ENCODE data around the gene TAGLN2. TPM values are rescaled to one million over a fixed set of nuclear protein-coding genes. Genes with fewer than 3 reads are reported as not detected.

Gene TAGLN2
- total RNA-seq, 2 experiments from 2014 or later: 453 to 454 TPM

DNA sequence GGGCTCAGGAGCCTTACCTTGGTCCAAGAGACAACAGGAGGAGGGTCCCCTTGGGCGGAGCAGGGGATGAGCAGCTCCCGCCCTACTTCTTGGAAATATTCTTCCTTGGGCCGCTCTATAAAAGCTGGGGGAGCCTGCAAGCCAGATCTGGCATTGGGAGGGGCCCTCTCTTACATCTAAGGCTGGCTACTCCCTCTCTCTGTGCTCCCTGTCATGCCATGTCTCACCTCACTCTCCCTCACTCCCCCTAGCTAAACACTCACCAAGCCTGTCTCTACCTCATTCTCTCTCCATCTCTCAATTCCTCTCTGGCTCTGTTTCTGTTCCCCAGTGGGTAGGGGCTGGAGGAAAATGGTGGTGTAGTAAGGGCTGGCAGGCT, 6.5 kb upstream of the TAGLN2 start:
- no peak overlapping the region for H3K27ac Mint-ChIP-seq
- no peak overlapping the region for H3K4me3 Mint-ChIP-seq
- H3K4me1 Mint-ChIP-seq (ENCODE audit: low read depth): no peaks in the 10 kb centered on the region
- intact Hi-C loops (cut with micrococcal nuclease): no loop called here
- no peaks in the 10 kb centered on the region for H3K27me3 Mint-ChIP-seq (ENCODE audit: low read depth)
- no peak for DNase-seq
- no peaks in the 10 kb centered on the region for H3K9me3 Mint-ChIP-seq
- CTCF ChIA-PET: interaction anchor here (12.6 kb wide), 1 partner anchor 74 kb away, joined by 228 read pairs; no protein-coding TSS in a partner anchor
- H3K36me3 Mint-ChIP-seq (ENCODE audit: low read depth): no peaks in the 10 kb centered on the region

- no peak overlapping the region for H3K4me3 Mint-ChIP-seq
- no peaks in the 10 kb centered on the region for H3K36me3 Mint-ChIP-seq (ENCODE audit: low read depth)
- no peaks in the 10 kb centered on the region for H3K9me3 Mint-ChIP-seq
- no peak for DNase-seq
- no peak overlapping the region for H3K27ac Mint-ChIP-seq
- CTCF ChIA-PET: interaction anchor here (12.6 kb wide), 1 partner anchor 75 kb away, joined by 228 read pairs; no protein-coding TSS in a partner anchor
- intact Hi-C loops (cut with micrococcal nuclease): no loop called here
- peaks cover 1% of the 10 kb centered on the region for H3K4me1 Mint-ChIP-seq (ENCODE audit: low read depth)
- no peaks in the 10 kb centered on the region for H3K27me3 Mint-ChIP-seq (ENCODE audit: low read depth)
Measured at GRCh38 chr1:159931101-159931794, 5.9 kb upstream of the TAGLN2 start.

DNA sequence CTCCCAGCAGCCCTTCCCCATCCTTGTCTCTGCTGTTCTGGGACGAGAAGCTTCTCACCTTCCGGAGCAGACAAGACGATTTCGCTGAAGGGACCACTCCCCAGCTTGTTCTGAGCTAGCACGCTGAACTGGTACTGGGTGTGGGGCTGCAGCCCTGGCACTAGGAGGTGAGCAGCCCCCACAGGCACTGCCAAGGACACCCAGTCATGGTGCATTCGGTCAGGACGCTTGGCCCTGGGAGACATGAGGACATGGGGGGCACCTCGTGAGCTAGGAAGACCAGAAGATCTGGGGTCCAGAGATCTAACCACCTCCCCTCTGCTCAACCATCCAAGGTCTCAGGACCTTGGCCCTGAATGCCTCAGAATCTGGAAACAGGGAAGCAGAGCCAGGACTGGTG, 5.3 kb upstream of the TAGLN2 start:
- H3K4me3 Mint-ChIP-seq: no peak overlapping the region
- H3K4me1 Mint-ChIP-seq (ENCODE audit: low read depth): peaks cover 7% of the 10 kb centered on the region
- H3K27ac Mint-ChIP-seq: no peak overlapping the region
- CTCF ChIA-PET: interaction anchor here (0.7 to 12.6 kb wide), 4 partner anchors 14 to 148 kb away, joined by 3 to 228 read pairs (median 4); no protein-coding TSS in a partner anchor
- no peak for DNase-seq
- H3K36me3 Mint-ChIP-seq (ENCODE audit: low read depth): no peaks in the 10 kb centered on the region
- no peaks in the 10 kb centered on the region for H3K27me3 Mint-ChIP-seq (ENCODE audit: low read depth)
- intact Hi-C loops (cut with micrococcal nuclease): no loop called here
- no peaks in the 10 kb centered on the region for H3K9me3 Mint-ChIP-seq

- Mint-ChIP-seq H3K36me3 (ENCODE audit: low read depth) (no peaks in the 10 kb centered on the region), H3K27me3 (ENCODE audit: low read depth) (no peaks in the 10 kb centered on the region), H3K4me1 (ENCODE audit: low read depth) (peaks cover 10% of the 10 kb centered on the region), H3K4me3 (no peak overlapping the region), H3K27ac (no peak overlapping the region), H3K9me3 (no peaks in the 10 kb centered on the region)
- no peak for DNase-seq
- intact Hi-C loops (cut with micrococcal nuclease): no loop called here
- CTCF ChIA-PET: interaction anchor here (0.7 to 12.6 kb wide), 4 partner anchors 14 to 148 kb away, joined by 3 to 228 read pairs (median 4); no protein-coding TSS in a partner anchor
Measured at GRCh38 chr1:159930216-159930615, 4.9 kb upstream of the TAGLN2 start.

GRCh38 chr1:159929155-159930051, 4.1 kb upstream of the TAGLN2 start:
- H3K36me3 Mint-ChIP-seq (ENCODE audit: low read depth): no peaks in the 10 kb centered on the region
- CTCF ChIA-PET: interaction anchor here (0.8 to 12.6 kb wide), 2 partner anchors 77 to 149 kb away, joined by 4 to 228 read pairs; no protein-coding TSS in a partner anchor
- H3K27me3 Mint-ChIP-seq (ENCODE audit: low read depth): no peaks in the 10 kb centered on the region
- intact Hi-C loops (cut with micrococcal nuclease): loop anchor here (10.0 kb wide), 4 partner anchors 645 to 875 kb away; partner anchors contain the start of gene CD84
- DNase-seq: no peak
- no peak overlapping the region for H3K27ac Mint-ChIP-seq
- no peak overlapping the region for H3K4me3 Mint-ChIP-seq
- H3K4me1 Mint-ChIP-seq (ENCODE audit: low read depth): peaks cover 10% of the 10 kb centered on the region
- H3K9me3 Mint-ChIP-seq: no peaks in the 10 kb centered on the region

DNA sequence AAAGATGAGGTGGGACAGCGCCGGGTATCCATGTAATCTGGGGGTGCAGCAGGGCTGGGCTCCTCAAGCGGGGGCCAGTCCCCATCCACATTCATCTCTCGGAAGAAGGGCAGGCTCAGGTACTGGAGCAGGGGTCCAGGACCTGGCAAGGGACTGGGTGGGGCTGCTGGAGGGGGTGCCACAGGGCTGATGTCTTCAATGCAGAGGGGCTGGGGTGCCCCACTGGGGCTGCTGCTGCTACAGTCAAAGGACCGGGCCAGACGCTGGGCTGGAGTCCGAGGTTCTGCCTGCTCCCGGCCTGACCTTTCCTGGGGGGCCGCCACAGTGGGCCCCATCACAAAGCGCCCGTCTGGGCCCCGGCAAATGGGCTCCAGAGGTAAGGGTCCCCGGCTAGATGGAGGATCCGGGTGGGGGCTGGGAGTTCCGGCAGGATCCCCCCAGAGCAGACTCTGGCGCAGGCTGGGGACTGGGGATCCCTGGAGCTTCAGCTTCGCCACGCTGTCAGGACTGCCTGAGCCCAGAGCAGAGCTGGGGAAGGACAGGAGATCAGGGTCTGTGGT, 3.3 kb upstream of the TAGLN2 start:
- intact Hi-C loops (cut with micrococcal nuclease): loop anchor here (10.0 kb wide), 4 partner anchors 646 to 876 kb away; partner anchors contain the start of gene CD84
- Mint-ChIP-seq H3K4me3 (no peak overlapping the region), H3K36me3 (ENCODE audit: low read depth) (peaks cover 5% of the 10 kb centered on the region), H3K4me1 (ENCODE audit: low read depth) (peaks cover 13% of the 10 kb centered on the region), H3K27me3 (ENCODE audit: low read depth) (no peaks in the 10 kb centered on the region), H3K9me3 (no peaks in the 10 kb centered on the region), H3K27ac (no peak overlapping the region)
- DNase-seq: no peak
- CTCF ChIA-PET: interaction anchor here (6.0 kb wide), 1 partner anchor 78 kb away, joined by 41 read pairs; no protein-coding TSS in a partner anchor

- H3K27me3 Mint-ChIP-seq (ENCODE audit: low read depth): no peaks in the 10 kb centered on the region
Measured at GRCh38 chr1:159927849-159928431, 2.6 kb upstream of the TAGLN2 start.

GRCh38 chr1:159927211-159927848, 2.0 kb upstream of the TAGLN2 start:
- peaks cover 24% of the 10 kb centered on the region for H3K4me1 Mint-ChIP-seq (ENCODE audit: low read depth)
- DNase-seq: no peak
- H3K27ac Mint-ChIP-seq: no peak overlapping the region
- H3K36me3 Mint-ChIP-seq (ENCODE audit: low read depth): peaks cover 7% of the 10 kb centered on the region
- no peaks in the 10 kb centered on the region for H3K27me3 Mint-ChIP-seq (ENCODE audit: low read depth)
- no peak overlapping the region for H3K4me3 Mint-ChIP-seq
- CTCF ChIA-PET: interaction anchor here (0.6 to 6.0 kb wide), 2 partner anchors 79 to 88 kb away, joined by 3 to 41 read pairs; no protein-coding TSS in a partner anchor
- H3K9me3 Mint-ChIP-seq: no peaks in the 10 kb centered on the region
- intact Hi-C loops (cut with micrococcal nuclease): loop anchor here (10.0 kb wide), 4 partner anchors 647 to 877 kb away; partner anchors contain the start of gene CD84

More at GRCh38 chr1:159927849-159928431, 2.6 kb upstream of the TAGLN2 start:
- CTCF ChIA-PET: interaction anchor here (0.6 to 6.0 kb wide), 2 partner anchors 78 to 1187 kb away, joined by 4 to 41 read pairs; no protein-coding TSS in a partner anchor
- Mint-ChIP-seq H3K9me3 (no peaks in the 10 kb centered on the region), H3K27ac (no peak overlapping the region), H3K36me3 (ENCODE audit: low read depth) (peaks cover 7% of the 10 kb centered on the region), H3K4me3 (no peak overlapping the region), H3K4me1 (ENCODE audit: low read depth) (peaks cover 19% of the 10 kb centered on the region)
- intact Hi-C loops (cut with micrococcal nuclease): loop anchor here (10.0 kb wide), 4 partner anchors 647 to 877 kb away; partner anchors contain the start of gene CD84
- no peak for DNase-seq

DNA sequence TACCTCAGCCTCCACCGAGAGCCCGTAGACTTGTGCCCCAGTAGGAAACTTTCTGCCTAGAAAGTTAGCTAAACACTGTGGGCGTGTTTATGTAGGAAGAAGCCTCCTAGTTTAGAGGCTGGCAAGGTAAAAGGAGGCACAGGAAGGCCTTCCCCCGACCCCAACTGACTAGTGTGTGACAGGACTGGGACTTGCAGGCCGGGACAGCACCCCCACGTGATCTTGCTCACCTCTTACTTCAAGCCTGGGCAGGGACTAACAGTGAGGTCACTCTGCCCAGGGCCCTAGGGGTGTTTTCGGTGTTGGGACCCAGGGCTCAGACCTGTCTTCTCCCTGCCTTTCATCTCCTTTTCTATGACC, 392 bp upstream of the TAGLN2 start:
- Mint-ChIP-seq H3K27me3 (ENCODE audit: low read depth) (no peaks in the 10 kb centered on the region), H3K36me3 (ENCODE audit: low read depth) (peaks cover 15% of the 10 kb centered on the region), H3K4me3 (peak overlapping the region; percentile 91), H3K4me1 (ENCODE audit: low read depth) (peaks cover 40% of the 10 kb centered on the region), H3K9me3 (no peaks in the 10 kb centered on the region), H3K27ac (peak overlapping the region; percentile 93)
- CTCF ChIA-PET: interaction anchor here (0.6 to 6.0 kb wide), 6 partner anchors 10 to 126 kb away, joined by 3 to 41 read pairs (median 4); no protein-coding TSS in a partner anchor
- intact Hi-C loops (cut with micrococcal nuclease): loop anchor here (1.0 to 10.0 kb wide), 10 partner anchors 33 to 912 kb away; partner anchors contain the start of genes CD84, DUSP23, IGSF8 and PIGM
- DNase-seq: peak; percentile 84

DNA sequence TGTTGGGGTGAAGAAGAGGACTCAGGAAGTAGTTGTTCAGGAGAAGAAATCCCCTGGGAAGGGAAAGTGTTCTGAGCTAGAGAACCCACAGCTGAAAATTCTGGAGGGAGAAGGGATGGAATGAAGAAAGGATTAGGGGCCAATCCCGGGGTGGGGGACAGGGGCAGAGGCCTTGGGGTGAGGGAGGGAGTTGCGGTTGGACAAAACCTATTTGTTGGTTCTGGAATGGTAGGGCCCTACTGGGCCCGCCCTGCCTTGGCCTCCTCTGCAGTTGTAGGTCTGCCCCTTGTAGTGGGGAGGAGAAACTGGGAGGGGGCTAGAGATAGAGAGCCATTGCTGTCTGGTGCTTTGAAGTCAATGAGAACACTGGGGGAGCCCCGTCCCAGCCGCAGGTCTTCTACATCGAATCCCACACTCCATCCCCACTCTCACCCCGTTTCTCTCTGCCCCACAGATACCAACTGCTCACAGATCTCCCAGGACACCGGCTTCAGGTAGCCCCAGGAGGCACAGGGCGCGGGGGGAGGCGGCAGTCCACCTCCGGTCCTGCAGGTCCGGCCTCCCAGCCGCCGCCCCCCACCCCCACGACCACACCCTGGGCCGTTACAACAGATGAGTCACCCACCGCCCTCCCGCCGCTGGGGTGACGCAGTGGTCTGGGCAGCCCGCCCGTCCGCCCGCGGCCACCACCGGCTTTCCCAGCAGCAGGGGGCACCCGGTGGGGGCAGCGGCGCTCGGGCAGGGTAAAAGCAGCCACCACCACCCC, 1.1 kb downstream of the TAGLN2 start:
- Mint-ChIP-seq H3K4me3 (peak overlapping the region; percentile 91), H3K27ac (peak overlapping the region; percentile 93), H3K9me3 (no peaks in the 10 kb centered on the region), H3K4me1 (ENCODE audit: low read depth) (peaks cover 49% of the 10 kb centered on the region), H3K36me3 (ENCODE audit: low read depth) (peaks cover 29% of the 10 kb centered on the region), H3K27me3 (ENCODE audit: low read depth) (no peaks in the 10 kb centered on the region)
- peak; percentile 79 for DNase-seq
- CTCF ChIA-PET: interaction anchor here (1.0 to 6.0 kb wide), 7 partner anchors 11 to 161 kb away, joined by 3 to 41 read pairs (median 5); no protein-coding TSS in a partner anchor
- intact Hi-C loops (cut with micrococcal nuclease): loop anchor here (2.0 to 10.0 kb wide), 7 partner anchors 31 to 881 kb away; partner anchors contain the start of genes AIM2, CD84 and PEA15

Measured in activated naive CD4-positive, alpha-beta T cell treated with anti-CD3 and anti-CD28 coated beads for 36 hours (primary cell).